Astrocyte (in vitro differentiated cells and primary cell): ENCODE results near the gene LOXHD1. TPM values are rescaled to one million over a fixed set of nuclear protein-coding genes. Genes with fewer than 3 reads are reported as not detected.

Source experiments
- DNase-seq: peaks from one replicate; pipeline ENCODE4 v3.0.0-alpha.2; 2010; ENCODE audit warnings: low read depth
- FAIRE-seq: peaks from 2 replicates; lab custom pipeline; 2011; peaks lifted over from hg19 to GRCh38; lab: Jason Lieb, UNC
- H2AFZ ChIP-seq: 2 replicates; pipeline ENCODE4 v1.6.0; 2012; ENCODE audit warnings: low read depth, low read length, inconsistent platforms
- H3K27ac ChIP-seq: 2 replicates; pipeline ENCODE4 v1.5.1; 2011; ENCODE audit warnings: low read depth, low read length, inconsistent platforms
- H3K27me3 ChIP-seq: 2 replicates; pipeline ENCODE4 v1.6.0; 2011; ENCODE audit warnings: low read length, inconsistent platforms; ENCODE audit not compliant: insufficient read depth
- H3K36me3 ChIP-seq: 2 replicates; pipeline ENCODE4 v1.5.1; 2011; ENCODE audit warnings: low read length, inconsistent platforms; ENCODE audit not compliant: insufficient read depth
- H3K4me1 ChIP-seq: 2 replicates; pipeline ENCODE4 v1.5.1; 2011; ENCODE audit warnings: low read length, inconsistent platforms; ENCODE audit not compliant: insufficient read depth
- H3K4me2 ChIP-seq: 2 replicates; pipeline ENCODE4 v1.6.0; 2012; ENCODE audit warnings: low read length, inconsistent platforms
- H3K4me3 ChIP-seq: 2 replicates; pipeline ENCODE4 v1.5.1; 2011; ENCODE audit warnings: low read depth, mild to moderate bottlenecking, low read length, inconsistent platforms; ENCODE audit not compliant: insufficient read depth
- H3K79me2 ChIP-seq: 2 replicates; pipeline ENCODE4 v1.6.0; 2012; ENCODE audit warnings: mild to moderate bottlenecking, low read length, inconsistent platforms; ENCODE audit not compliant: insufficient read depth
- H3K9ac ChIP-seq: 2 replicates; pipeline ENCODE4 v1.6.0; 2012; ENCODE audit warnings: mild to moderate bottlenecking, low read length, inconsistent platforms
- H3K9me3 ChIP-seq: 2 replicates; pipeline ENCODE4 v1.5.1; 2012; ENCODE audit warnings: low read depth, mild to moderate bottlenecking, low read length, inconsistent platforms; ENCODE audit not compliant: insufficient read depth
- H4K20me1 ChIP-seq: 2 replicates; pipeline ENCODE4 v1.6.0; 2012; ENCODE audit warnings: low read length, inconsistent platforms; ENCODE audit not compliant: insufficient read depth
- H3K27ac Mint-ChIP-seq: one replicate; pipeline ENCODE4 v1.8.0; 2021; ENCODE audit warnings: mild to moderate bottlenecking, mixed read lengths; ENCODE audit not compliant: unreplicated experiment
- H3K27me3 Mint-ChIP-seq: one replicate; pipeline ENCODE4 v1.8.0; 2021; ENCODE audit warnings: low read depth, mixed read lengths; ENCODE audit not compliant: unreplicated experiment
- H3K36me3 Mint-ChIP-seq: one replicate; pipeline ENCODE4 v1.8.0; 2021; ENCODE audit warnings: low read depth, mixed read lengths; ENCODE audit not compliant: unreplicated experiment
- H3K4me1 Mint-ChIP-seq: one replicate; pipeline ENCODE4 v1.8.0; 2021; ENCODE audit warnings: low read depth, mixed read lengths; ENCODE audit not compliant: unreplicated experiment
- H3K4me3 Mint-ChIP-seq: one replicate; pipeline ENCODE4 v1.8.0; 2021; ENCODE audit warnings: mild to moderate bottlenecking, moderate library complexity, mixed read lengths; ENCODE audit not compliant: unreplicated experiment
- H3K9me3 Mint-ChIP-seq: one replicate; pipeline ENCODE4 v1.8.0; 2021; ENCODE audit warnings: mild to moderate bottlenecking, mixed read lengths; ENCODE audit not compliant: unreplicated experiment
- CTCF ChIP-seq: IDR thresholded peaks from 2 replicates; pipeline ENCODE4 v1.5.1; 2011; ENCODE audit warnings: low read depth, mild to moderate bottlenecking, inconsistent platforms, low read length, moderate library complexity; ENCODE audit not compliant: insufficient read depth
- EZH2 ChIP-seq: IDR thresholded peaks from 2 replicates; pipeline ENCODE4 v1.6.1; 2012; ENCODE audit warnings: mild to moderate bottlenecking, low read length, inconsistent platforms; ENCODE audit not compliant: insufficient read depth
- total RNA-seq: library from RNA; stranded (reverse); gene quantifications from 2 replicates; pipeline ENCODE4 v1.2.1, GENCODE V29; 2021

The LOXHD1 gene
- total RNA-seq, 1 donor from 2014 or later = not detected

- peaks cover 6% of the 10 kb centered on the region for H3K27me3 ChIP-seq
- no peak for DNase-seq
- Mint-ChIP-seq H3K4me1 (peaks cover 5% of the 10 kb centered on the region), H3K9me3 (peaks cover 3% of the 10 kb centered on the region), H3K36me3 (no peaks in the 10 kb centered on the region), H3K4me3 (no peak overlapping the region), H3K27me3 (peaks cover 43% of the 10 kb centered on the region), H3K27ac (no peak overlapping the region)
- no peaks in the 10 kb centered on the region for H4K20me1 ChIP-seq
- no peak overlapping the region for H3K9ac ChIP-seq
- no peaks in the 10 kb centered on the region for H3K4me1 ChIP-seq
- no peaks in the 10 kb centered on the region for H3K79me2 ChIP-seq
- H2AFZ ChIP-seq = no peak overlapping the region
- no peak overlapping the region for H3K27ac ChIP-seq
- TF ChIP-seq EZH2 (no peak), CTCF (no peak)
- H3K36me3 ChIP-seq = no peaks in the 10 kb centered on the region
- no peak overlapping the region for H3K4me3 ChIP-seq
- no peak overlapping the region for H3K4me2 ChIP-seq
- FAIRE-seq = no peak
- H3K9me3 ChIP-seq = no peaks in the 10 kb centered on the region
Observed at GRCh38 chr18:46434629-46435028, 222.4 kb downstream of the LOXHD1 start.

- no peak overlapping the region for H2AFZ ChIP-seq
- H3K4me3 ChIP-seq = no peak overlapping the region
- H3K9me3 ChIP-seq = no peaks in the 10 kb centered on the region
- H3K36me3 Mint-ChIP-seq = no peaks in the 10 kb centered on the region
- peaks cover 35% of the 10 kb centered on the region for H3K27me3 Mint-ChIP-seq
- TF ChIP-seq EZH2 (no peak), CTCF (no peak)
- no peak overlapping the region for H3K9ac ChIP-seq
- H3K4me2 ChIP-seq = no peak overlapping the region
- H3K27ac ChIP-seq = no peak overlapping the region
- FAIRE-seq (no peak), DNase-seq (no peak)
- H4K20me1 ChIP-seq = no peaks in the 10 kb centered on the region
- H3K4me3 Mint-ChIP-seq = no peak overlapping the region
- no peaks in the 10 kb centered on the region for H3K79me2 ChIP-seq
- no peaks in the 10 kb centered on the region for H3K36me3 ChIP-seq
- H3K27me3 ChIP-seq = peaks cover 6% of the 10 kb centered on the region
- H3K9me3 Mint-ChIP-seq = peaks cover 3% of the 10 kb centered on the region
- no peak overlapping the region for H3K27ac Mint-ChIP-seq
- peaks cover 5% of the 10 kb centered on the region for H3K4me1 Mint-ChIP-seq
- no peaks in the 10 kb centered on the region for H3K4me1 ChIP-seq
Observed at GRCh38 chr18:46433121-46433826, 223.7 kb downstream of the LOXHD1 start.

- Histone ChIP-seq H3K9ac (no peak overlapping the region), H3K9me3 (no peaks in the 10 kb centered on the region), H3K4me2 (no peak overlapping the region), H3K36me3 (no peaks in the 10 kb centered on the region), H3K4me3 (no peak overlapping the region), H3K27ac (no peak overlapping the region), H3K79me2 (no peaks in the 10 kb centered on the region), H3K4me1 (no peaks in the 10 kb centered on the region), H4K20me1 (no peaks in the 10 kb centered on the region), H2AFZ (no peak overlapping the region), H3K27me3 (peaks cover 6% of the 10 kb centered on the region)
- no peak for DNase-seq
- Mint-ChIP-seq H3K4me3 (no peak overlapping the region), H3K4me1 (peaks cover 5% of the 10 kb centered on the region), H3K27ac (no peak overlapping the region), H3K27me3 (peaks cover 35% of the 10 kb centered on the region), H3K36me3 (no peaks in the 10 kb centered on the region), H3K9me3 (peaks cover 3% of the 10 kb centered on the region)
- TF ChIP-seq CTCF (no peak), EZH2 (no peak)
- no peak for FAIRE-seq
Observed at GRCh38 chr18:46431522-46432171, 225.4 kb downstream of the LOXHD1 start.
